HG02610 (cell line): ENCODE data around the gene TPSD1.
"Not testable (repeated sequence)": the region's sequence is repeated elsewhere in the genome, so short reads cannot be mapped to it uniquely, and the experiment has no call there.

Source experiments
- ATAC-seq: cut with Tn5 transposase; IDR thresholded peaks from one replicate; pipeline ENCODE4 v1.9.1; 2021; ENCODE audit warnings: mild to moderate bottlenecking, moderate library complexity; ENCODE audit not compliant: unreplicated experiment

TPSD1 gene

GRCh38 chr16:1279945-1280589 is 24.2 kb downstream of the TPSD1 start:
- ATAC-seq, result no peak

- ATAC-seq, result no peak
Observed at GRCh38 chr16:1280783-1281182, 24.9 kb downstream of the TPSD1 start.

DNA sequence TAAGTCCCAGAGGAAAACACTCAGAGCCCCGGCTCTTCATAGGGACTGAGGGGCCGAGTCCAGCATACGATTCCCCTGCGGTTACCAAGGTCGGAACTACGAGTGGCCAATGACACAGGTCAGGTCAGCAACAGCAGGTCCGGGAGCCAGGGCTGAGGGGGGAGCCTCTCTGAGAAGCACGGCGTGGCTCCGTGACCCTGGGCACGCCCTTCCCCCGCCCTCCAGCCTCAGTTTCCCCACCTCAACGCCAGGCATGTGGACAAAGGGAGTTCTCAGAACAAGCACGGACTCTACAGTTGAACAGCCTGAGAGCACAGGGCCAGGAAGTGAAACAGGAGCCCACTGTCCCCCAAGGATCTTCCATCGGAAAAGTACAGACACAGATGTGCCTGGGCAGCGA is 25.6 kb downstream of the TPSD1 start:
- no peak for ATAC-seq

DNA sequence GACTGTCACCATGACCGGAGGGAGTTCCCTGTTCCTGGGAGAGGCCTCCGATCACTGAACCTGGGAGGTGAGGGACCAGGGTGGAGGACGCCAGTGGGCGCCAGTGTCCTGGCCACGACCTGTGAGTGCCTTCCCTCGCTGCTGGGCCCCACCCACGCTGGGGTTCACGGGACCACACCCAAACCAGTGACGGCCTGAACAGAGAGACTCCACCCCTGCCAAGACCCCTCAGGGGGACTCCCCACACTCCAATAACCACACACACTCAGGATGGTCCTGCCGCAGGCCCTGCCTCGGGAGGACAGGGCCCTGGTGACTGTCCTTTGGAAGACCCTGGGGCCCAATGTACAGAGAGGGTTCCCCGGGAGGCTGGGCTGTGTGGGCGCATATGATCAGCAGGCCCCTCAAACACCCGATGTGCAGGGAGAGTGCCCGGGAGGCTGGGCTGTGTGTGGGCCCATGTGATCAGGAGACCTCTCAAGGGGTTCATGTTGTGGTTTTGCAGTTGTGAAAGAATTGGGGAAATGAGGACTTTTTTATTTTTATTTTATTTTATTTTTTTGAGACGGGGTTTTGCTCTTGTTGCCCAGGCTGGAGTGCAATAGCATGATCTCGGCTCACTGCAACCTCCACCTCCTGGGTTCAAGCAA is 26.6 kb downstream of the TPSD1 start:
- ATAC-seq, result no peak

GRCh38 chr16:1283296-1283695 is 27.4 kb downstream of the TPSD1 start:
- no peak for ATAC-seq

- ATAC-seq, result no peak
Observed at GRCh38 chr16:1283996-1284616, 28.2 kb downstream of the TPSD1 start.

- ATAC-seq, result no peak
Observed at GRCh38 chr16:1285669-1286512, 30.0 kb downstream of the TPSD1 start.

DNA sequence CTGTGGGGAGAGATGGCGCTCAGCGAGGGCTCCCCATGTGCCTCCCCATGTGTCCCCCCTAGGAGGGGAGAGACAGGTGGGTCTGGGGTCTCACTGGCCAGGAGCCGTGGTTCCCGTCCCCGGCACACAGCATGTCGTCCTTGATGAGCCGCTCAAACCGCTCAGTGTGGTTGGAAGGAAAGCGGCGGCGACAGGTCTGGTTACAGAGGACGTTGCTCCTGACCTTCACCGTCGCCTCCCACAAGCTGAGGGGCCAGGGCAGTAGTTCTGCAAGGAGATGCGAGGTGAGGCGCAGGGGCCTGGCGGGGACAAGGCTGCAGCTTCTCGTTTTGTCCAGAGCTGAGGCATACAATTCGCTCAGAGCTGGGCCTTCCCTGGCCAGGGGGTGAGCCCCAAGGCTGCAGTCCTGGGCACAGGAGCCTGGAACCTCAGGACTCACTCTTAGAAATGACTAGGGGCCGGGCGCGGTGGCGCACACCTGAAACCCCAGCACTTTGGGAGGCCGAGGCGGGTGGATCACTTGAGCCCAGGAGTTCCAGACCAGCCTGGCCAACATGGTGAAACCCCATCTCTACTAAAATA is 30.7 kb downstream of the TPSD1 start:
- no peak for ATAC-seq

- no peak for ATAC-seq
Observed at GRCh38 chr16:1287982-1288670, 32.3 kb downstream of the TPSD1 start.

GRCh38 chr16:1288813-1289476 is 33.1 kb downstream of the TPSD1 start:
- ATAC-seq, result no peak

- no peak for ATAC-seq
Observed at GRCh38 chr16:1289477-1289866, 33.6 kb downstream of the TPSD1 start.

- ATAC-seq, result no peak
Observed at GRCh38 chr16:1290063-1290501, 34.2 kb downstream of the TPSD1 start.

DNA sequence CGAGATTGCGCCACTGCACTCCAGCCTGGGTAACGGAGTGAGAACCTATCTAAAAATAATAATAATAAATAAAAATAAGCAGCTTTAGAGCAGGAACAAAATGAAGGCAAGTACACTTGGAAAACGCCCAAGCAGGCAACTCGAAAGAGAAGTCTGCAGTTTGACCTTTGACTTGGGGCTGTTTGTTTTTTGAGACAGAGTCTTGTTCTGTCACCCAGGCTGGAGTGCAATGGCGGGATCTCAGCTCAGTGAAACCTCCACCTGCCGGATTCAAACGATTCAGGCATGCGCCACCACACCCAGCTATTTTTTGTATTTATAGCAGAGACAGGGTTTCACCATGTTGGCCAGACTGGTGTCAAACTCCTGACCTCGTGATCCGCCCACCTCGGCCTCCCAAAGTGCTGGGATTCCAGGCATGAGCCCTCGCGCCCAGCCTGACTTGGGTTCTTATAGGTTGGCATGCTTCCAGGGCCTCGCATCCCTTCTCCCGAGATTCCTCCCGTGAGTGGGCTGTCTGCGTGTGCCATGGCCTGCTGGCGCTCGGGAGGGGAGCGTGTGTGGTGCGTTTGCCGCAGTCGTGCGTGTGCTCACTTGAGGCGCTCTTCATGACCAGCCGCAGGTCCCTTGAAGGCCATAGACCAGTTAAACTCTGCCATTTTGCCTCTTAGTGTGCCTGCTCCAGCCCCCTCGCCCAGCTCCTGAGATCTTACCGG is 35.1 kb downstream of the TPSD1 start:
- no peak for ATAC-seq

DNA sequence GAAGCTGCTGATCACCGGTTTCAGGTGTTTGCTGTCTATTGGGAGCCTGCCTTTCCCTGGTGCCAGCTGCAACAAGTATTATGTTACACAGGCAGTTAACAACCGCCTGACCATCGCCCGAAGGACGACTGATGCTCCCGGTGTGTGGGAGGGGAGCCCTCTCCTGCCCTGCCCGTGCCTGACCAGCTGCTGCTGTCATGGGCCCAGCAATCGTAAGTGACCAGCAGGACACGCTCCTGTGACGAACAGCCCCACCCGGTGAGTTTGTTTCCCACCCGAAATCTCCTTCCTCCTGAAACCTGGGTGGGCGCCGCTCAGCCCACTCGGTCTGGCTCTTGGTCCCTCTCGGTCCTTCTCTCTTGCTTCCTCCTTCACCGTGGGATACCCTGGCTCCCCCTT is 35.7 kb downstream of the TPSD1 start:
- no peak for ATAC-seq

DNA sequence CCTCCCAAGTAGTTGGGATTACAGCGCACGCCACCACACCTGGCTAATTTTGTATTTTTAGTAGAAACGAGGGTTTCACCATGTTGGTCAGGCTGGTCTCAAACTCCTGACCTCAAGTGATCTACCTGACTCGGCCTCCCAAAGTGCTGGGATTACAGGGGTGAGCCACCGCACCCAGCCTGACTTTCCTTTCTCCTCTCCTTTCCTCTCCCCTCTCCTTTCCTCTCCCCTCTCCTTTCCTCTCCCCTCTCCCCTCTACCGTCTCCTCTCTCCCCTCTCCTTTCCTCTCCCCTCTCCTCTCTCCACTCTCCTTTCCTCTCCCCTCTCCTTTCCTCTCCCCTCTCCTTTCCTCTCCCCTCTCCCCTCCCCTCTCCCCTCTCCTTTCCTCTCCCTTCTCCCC is 36.3 kb downstream of the TPSD1 start:
- ATAC-seq, result not testable (repeated sequence)

GRCh38 chr16:1292808-1293207 is 36.9 kb downstream of the TPSD1 start:
- ATAC-seq, result not testable (repeated sequence)

GRCh38 chr16:1293921-1294656 is 38.2 kb downstream of the TPSD1 start:
- no peak for ATAC-seq

DNA sequence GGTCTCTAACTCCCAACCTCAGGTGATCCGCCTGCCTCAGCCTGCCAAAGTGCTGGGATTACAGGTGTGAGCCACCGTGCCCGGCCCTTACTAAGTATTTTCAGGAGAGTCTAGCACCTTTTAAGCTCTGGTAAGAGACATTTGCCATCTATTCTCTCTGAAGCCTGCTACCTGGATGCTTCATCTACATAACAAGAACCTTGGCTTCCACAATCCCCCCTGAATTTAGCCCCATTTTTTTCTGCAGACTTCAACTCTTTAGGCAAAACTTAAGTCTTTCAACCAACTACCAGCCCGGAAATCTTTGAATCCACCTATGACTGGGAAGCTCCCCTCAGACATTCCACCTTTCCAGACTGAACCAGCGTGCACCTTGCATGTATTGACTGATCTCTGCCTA is 39.6 kb downstream of the TPSD1 start:
- no peak for ATAC-seq

DNA sequence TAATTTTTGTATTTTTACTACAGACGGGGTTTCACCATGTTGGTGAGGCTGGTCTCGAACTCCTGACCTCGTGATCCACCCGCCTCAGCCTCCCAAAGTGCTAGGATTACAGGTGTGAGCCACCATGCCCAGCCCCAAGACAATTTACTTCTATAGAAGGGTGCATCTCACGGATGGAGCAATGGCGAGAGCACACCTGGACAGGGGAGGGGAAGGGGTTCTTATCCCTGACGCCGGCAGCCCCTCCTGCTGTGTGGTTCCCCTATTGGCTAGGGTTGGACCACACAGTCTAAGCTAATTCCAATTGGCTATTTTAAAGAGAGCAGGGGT is 40.8 kb downstream of the TPSD1 start:
- ATAC-seq, result not testable (repeated sequence)
